ENCODE measurements around the gene SAP30BP. TPM values are rescaled to one million over a fixed set of nuclear protein-coding genes. Genes with fewer than 3 reads are reported as not detected.

Gene SAP30BP
- total RNA-seq, 1 donor from 2014 or later: 125 TPM

DNA sequence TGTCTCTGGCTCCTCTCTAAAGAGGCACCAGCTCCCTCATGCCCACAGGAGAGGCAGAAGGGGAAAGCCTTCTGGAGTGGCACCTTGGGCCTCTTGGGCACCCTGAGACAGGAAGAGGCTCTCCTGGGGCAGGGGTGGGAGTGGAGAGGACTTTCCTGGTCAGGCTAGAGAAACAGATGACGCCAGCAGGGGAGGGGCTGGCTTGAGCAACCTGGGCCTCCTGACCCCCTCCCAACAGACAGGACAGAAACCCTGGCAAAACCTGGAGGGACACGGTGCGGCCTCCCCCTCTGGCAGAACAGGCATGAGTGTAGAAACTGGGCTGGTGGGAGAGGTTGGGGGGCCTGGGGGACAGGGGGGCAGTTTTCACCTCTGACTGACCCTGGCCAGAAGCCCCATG lies 27.8 kb upstream of the SAP30BP start:
- DNase-seq (ENCODE audit: low spot score): no peak
- H3K27me3 Mint-ChIP-seq (ENCODE audit: unreplicated experiment): no peaks in the 10 kb centered on the region
- TF ChIP-seq CTCF (IDR thresholded peaks at IDR 0.05; ENCODE audit: unreplicated experiment): no peak
- H3K9me3 Mint-ChIP-seq (ENCODE audit: unreplicated experiment): no peaks in the 10 kb centered on the region
- no peak overlapping the region for H3K4me3 Mint-ChIP-seq (ENCODE audit: unreplicated experiment)
- H3K4me1 Mint-ChIP-seq (ENCODE audit: unreplicated experiment): no peaks in the 10 kb centered on the region
- H3K27ac Mint-ChIP-seq (ENCODE audit: unreplicated experiment): no peak overlapping the region
- H3K36me3 Mint-ChIP-seq (ENCODE audit: low read depth, unreplicated experiment): peaks cover 7% of the 10 kb centered on the region

GRCh38 chr17:75639771-75640555 lies 27.2 kb upstream of the SAP30BP start:
- Mint-ChIP-seq H3K27ac (ENCODE audit: unreplicated experiment) (no peak overlapping the region), H3K4me1 (ENCODE audit: unreplicated experiment) (no peaks in the 10 kb centered on the region), H3K4me3 (ENCODE audit: unreplicated experiment) (no peak overlapping the region), H3K27me3 (ENCODE audit: unreplicated experiment) (no peaks in the 10 kb centered on the region), H3K36me3 (ENCODE audit: low read depth, unreplicated experiment) (peaks cover 7% of the 10 kb centered on the region), H3K9me3 (ENCODE audit: unreplicated experiment) (no peaks in the 10 kb centered on the region)
- no peak for TF ChIP-seq CTCF (IDR thresholded peaks at IDR 0.05; ENCODE audit: unreplicated experiment)
- DNase-seq (ENCODE audit: low spot score): no peak

DNA sequence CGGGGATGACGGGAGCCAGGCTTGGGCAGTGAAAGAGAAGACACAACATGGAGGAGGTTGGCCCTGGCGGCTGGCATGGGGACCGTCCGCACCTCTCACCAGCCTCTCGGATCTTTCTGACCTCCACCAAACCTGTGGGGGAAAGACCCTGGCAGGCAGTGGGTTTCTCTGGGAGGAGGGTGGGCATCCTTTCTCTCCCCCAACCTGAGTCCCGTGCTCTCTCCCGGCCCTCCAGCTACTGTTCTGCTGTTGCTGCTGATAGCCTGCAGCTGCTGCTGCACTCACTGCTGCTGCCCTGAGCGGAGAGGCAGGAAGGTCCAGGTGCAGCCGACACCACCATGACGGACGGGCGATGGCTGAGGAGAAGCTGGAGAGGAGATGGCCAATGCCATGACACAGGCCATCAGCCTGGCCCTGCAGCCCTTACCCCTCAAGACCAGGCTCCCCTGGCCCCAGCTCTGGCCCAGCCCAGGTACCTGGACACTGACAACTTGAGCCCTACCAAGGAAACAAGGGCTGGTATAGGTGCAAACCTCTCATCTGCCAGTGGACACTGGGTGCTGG lies 26.5 kb upstream of the SAP30BP start:
- DNase-seq (ENCODE audit: low spot score): no peak
- TF ChIP-seq CTCF (IDR thresholded peaks at IDR 0.05; ENCODE audit: unreplicated experiment): no peak
- H3K4me1 Mint-ChIP-seq (ENCODE audit: unreplicated experiment): peaks cover 3% of the 10 kb centered on the region
- H3K27me3 Mint-ChIP-seq (ENCODE audit: unreplicated experiment): no peaks in the 10 kb centered on the region
- H3K27ac Mint-ChIP-seq (ENCODE audit: unreplicated experiment): no peak overlapping the region
- H3K36me3 Mint-ChIP-seq (ENCODE audit: low read depth, unreplicated experiment): peaks cover 7% of the 10 kb centered on the region
- no peaks in the 10 kb centered on the region for H3K9me3 Mint-ChIP-seq (ENCODE audit: unreplicated experiment)
- no peak overlapping the region for H3K4me3 Mint-ChIP-seq (ENCODE audit: unreplicated experiment)

GRCh38 chr17:75641343-75641742 lies 25.8 kb upstream of the SAP30BP start:
- H3K9me3 Mint-ChIP-seq (ENCODE audit: unreplicated experiment): no peaks in the 10 kb centered on the region
- H3K4me1 Mint-ChIP-seq (ENCODE audit: unreplicated experiment): peaks cover 9% of the 10 kb centered on the region
- DNase-seq (ENCODE audit: low spot score): no peak
- H3K36me3 Mint-ChIP-seq (ENCODE audit: low read depth, unreplicated experiment): peaks cover 7% of the 10 kb centered on the region
- no peak for TF ChIP-seq CTCF (IDR thresholded peaks at IDR 0.05; ENCODE audit: unreplicated experiment)
- no peaks in the 10 kb centered on the region for H3K27me3 Mint-ChIP-seq (ENCODE audit: unreplicated experiment)
- H3K27ac Mint-ChIP-seq (ENCODE audit: unreplicated experiment): no peak overlapping the region
- no peak overlapping the region for H3K4me3 Mint-ChIP-seq (ENCODE audit: unreplicated experiment)

DNA sequence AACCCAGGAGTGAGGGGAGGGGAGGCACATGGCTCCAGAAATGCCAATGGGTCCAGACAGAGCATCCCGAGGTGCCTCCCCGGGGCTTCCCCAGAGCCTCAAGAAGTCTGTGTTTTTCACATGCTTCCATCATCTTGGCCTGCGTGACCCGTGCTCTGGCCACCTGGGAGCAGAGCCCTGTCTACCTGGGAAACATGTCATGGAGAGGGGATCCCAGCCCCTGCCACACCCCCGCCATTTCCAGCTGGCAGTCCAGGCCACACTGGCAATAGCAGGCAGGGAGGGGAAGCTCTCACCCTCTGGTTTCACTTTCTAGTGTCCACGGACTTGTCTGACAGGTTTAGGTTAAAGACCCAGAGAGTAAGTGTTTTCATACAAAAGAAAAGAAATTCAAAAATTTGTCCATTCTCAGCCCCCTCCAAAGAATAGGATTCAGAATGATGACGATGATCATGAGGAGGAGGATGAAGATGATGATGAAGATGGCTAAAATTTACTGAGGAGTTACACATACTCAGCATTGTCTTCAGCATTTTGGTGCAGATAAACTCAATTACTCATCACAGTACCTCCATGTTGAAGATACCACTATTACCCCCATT lies 24.9 kb upstream of the SAP30BP start:
- Mint-ChIP-seq H3K9me3 (ENCODE audit: unreplicated experiment) (no peaks in the 10 kb centered on the region), H3K27ac (ENCODE audit: unreplicated experiment) (no peak overlapping the region)

More for the DNA sequence above, 24.9 kb upstream of the SAP30BP start:
- peaks cover 9% of the 10 kb centered on the region for H3K4me1 Mint-ChIP-seq (ENCODE audit: unreplicated experiment)
- TF ChIP-seq CTCF (IDR thresholded peaks at IDR 0.05; ENCODE audit: unreplicated experiment): no peak
- H3K36me3 Mint-ChIP-seq (ENCODE audit: low read depth, unreplicated experiment): peaks cover 7% of the 10 kb centered on the region
- H3K27me3 Mint-ChIP-seq (ENCODE audit: unreplicated experiment): no peaks in the 10 kb centered on the region
- H3K4me3 Mint-ChIP-seq (ENCODE audit: unreplicated experiment): no peak overlapping the region
- no peak for DNase-seq (ENCODE audit: low spot score)

Data from endothelial cell (in vitro differentiated cells).